Karpas-422 (cell line): ENCODE results near the gene AMTN. TPM values are rescaled to one million over a fixed set of nuclear protein-coding genes. Genes with fewer than 3 reads are reported as not detected.
A peak's percentile ranks its signal among the peaks of the same experiment; 100 is the strongest.
"Not testable (repeated sequence)": the region's sequence is repeated elsewhere in the genome, so short reads cannot be mapped to it uniquely, and the experiment has no call there.

ENCODE experiments used
- DNase-seq: peaks from one replicate; pipeline ENCODE4 v3.0.0-alpha.2; 2015
- H2AFZ ChIP-seq: fragments of 200-600 bp; sonication (generic); 2 replicates; pipeline ENCODE4 v1.6.1; 2014; ENCODE audit warnings: antibody characterized with exemption, low read length, mixed read lengths
- H3K27ac ChIP-seq: fragments of 200-600 bp; sonication (generic); 2 replicates; pipeline ENCODE4 v1.5.1; 2014; ENCODE audit warnings: mild to moderate bottlenecking, low read length, moderate library complexity
- H3K27me3 ChIP-seq: fragments of 200-600 bp; sonication (generic); 2 replicates; pipeline ENCODE4 v1.6.1; 2014; ENCODE audit warnings: low read length, mixed read lengths
- H3K36me3 ChIP-seq: fragments of 200-600 bp; sonication (generic); 2 replicates; pipeline ENCODE4 v1.6.1; 2014; ENCODE audit warnings: low read length, mixed read lengths; ENCODE audit not compliant: insufficient read depth
- H3K4me1 ChIP-seq: fragments of 200-600 bp; sonication (generic); 2 replicates; pipeline ENCODE4 v1.6.1; 2014; ENCODE audit warnings: mild to moderate bottlenecking, low read length, mixed read lengths
- H3K4me2 ChIP-seq: fragments of 200-600 bp; sonication (generic); 2 replicates; pipeline ENCODE4 v1.6.1; 2014; ENCODE audit warnings: low read length, low read depth, mild to moderate bottlenecking; ENCODE audit not compliant: poor library complexity, severe bottlenecking
- H3K4me3 ChIP-seq: fragments of 200-600 bp; sonication (generic); 2 replicates; pipeline ENCODE4 v1.5.1; 2014; ENCODE audit warnings: mild to moderate bottlenecking, antibody characterized with exemption, low read length, mixed read lengths
- H3K79me2 ChIP-seq: fragments of 200-600 bp; sonication (generic); 2 replicates; pipeline ENCODE4 v1.6.1; 2014; ENCODE audit warnings: mild to moderate bottlenecking, low read length, mixed read lengths
- H3K9ac ChIP-seq: fragments of 200-600 bp; sonication (generic); 2 replicates; pipeline ENCODE4 v1.6.0; 2014; ENCODE audit warnings: low read length
- H3K9me2 ChIP-seq: fragments of 200-600 bp; sonication (generic), shearing (Covaris generic); replicated peaks from 2 replicates; pipeline ENCODE4 v1.6.0; 2014; ENCODE audit warnings: mild to moderate bottlenecking, low read length, moderate library complexity; ENCODE audit not compliant: insufficient read depth
- H3K9me3 ChIP-seq: fragments of 300-700, 200-600 bp; sonication (generic); 2 replicates; pipeline ENCODE4 v1.6.1; 2014; ENCODE audit warnings: low read length, mixed read lengths
- H4K20me1 ChIP-seq: fragments of 200-600 bp; sonication (generic); 2 replicates; pipeline ENCODE4 v1.6.1; 2014; ENCODE audit warnings: mild to moderate bottlenecking, antibody characterized with exemption, low read length, low read depth; ENCODE audit not compliant: insufficient read depth
- total RNA-seq: library from RNA; depleted of rRNA; stranded (reverse); fragments of >200 nt; shearing (Covaris generic); gene quantifications from 2 replicates; pipeline ENCODE4 v1.2.3, GENCODE V29; 2014; ENCODE audit warnings: low replicate concordance

AMTN gene
- total RNA-seq, 1 experiment from 2014 or later = not detected

GRCh38 chr4:70533791-70534190 lies 15.4 kb downstream of the AMTN start:
- no peaks in the 10 kb centered on the region for H3K9me2 ChIP-seq
- no peak overlapping the region for H3K27ac ChIP-seq
- no peaks in the 10 kb centered on the region for H3K4me1 ChIP-seq
- H2AFZ ChIP-seq = no peak overlapping the region
- DNase-seq = no peak
- H3K9me3 ChIP-seq = no peaks in the 10 kb centered on the region
- no peaks in the 10 kb centered on the region for H3K27me3 ChIP-seq
- H3K9ac ChIP-seq = no peak overlapping the region
- H3K4me3 ChIP-seq = no peak overlapping the region
- H3K4me2 ChIP-seq = no peak overlapping the region
- no peaks in the 10 kb centered on the region for H3K36me3 ChIP-seq
- H4K20me1 ChIP-seq = no peaks in the 10 kb centered on the region
- no peaks in the 10 kb centered on the region for H3K79me2 ChIP-seq

GRCh38 chr4:70534886-70535285 lies 16.5 kb downstream of the AMTN start:
- not testable (repeated sequence) for H3K79me2 ChIP-seq, H2AFZ ChIP-seq, H3K27ac ChIP-seq, H3K9me3 ChIP-seq, H3K4me1 ChIP-seq, H3K9me2 ChIP-seq, H4K20me1 ChIP-seq, DNase-seq, H3K36me3 ChIP-seq, H3K27me3 ChIP-seq, H3K4me3 ChIP-seq, H3K4me2 ChIP-seq, H3K9ac ChIP-seq

GRCh38 chr4:70538869-70539268 lies 20.5 kb downstream of the AMTN start:
- no peak overlapping the region for H3K4me2 ChIP-seq
- no peaks in the 10 kb centered on the region for H3K9me3 ChIP-seq
- no peak overlapping the region for H3K9ac ChIP-seq
- H4K20me1 ChIP-seq = no peaks in the 10 kb centered on the region
- no peak overlapping the region for H3K4me3 ChIP-seq
- no peaks in the 10 kb centered on the region for H3K27me3 ChIP-seq
- H3K9me2 ChIP-seq = no peaks in the 10 kb centered on the region
- H3K27ac ChIP-seq = no peak overlapping the region
- H3K4me1 ChIP-seq = no peaks in the 10 kb centered on the region
- no peaks in the 10 kb centered on the region for H3K36me3 ChIP-seq
- no peak overlapping the region for H2AFZ ChIP-seq
- no peak for DNase-seq
- no peaks in the 10 kb centered on the region for H3K79me2 ChIP-seq

- H3K9ac ChIP-seq = no peak overlapping the region
- H3K79me2 ChIP-seq = no peaks in the 10 kb centered on the region
- no peak overlapping the region for H3K27ac ChIP-seq
- no peak overlapping the region for H3K4me3 ChIP-seq
- DNase-seq = peak; percentile 61
- H3K27me3 ChIP-seq = no peaks in the 10 kb centered on the region
- no peak overlapping the region for H3K4me2 ChIP-seq
- H2AFZ ChIP-seq = no peak overlapping the region
- no peaks in the 10 kb centered on the region for H3K9me3 ChIP-seq
- no peaks in the 10 kb centered on the region for H3K9me2 ChIP-seq
- no peaks in the 10 kb centered on the region for H3K36me3 ChIP-seq
- no peaks in the 10 kb centered on the region for H4K20me1 ChIP-seq
- H3K4me1 ChIP-seq = no peaks in the 10 kb centered on the region
Observed at GRCh38 chr4:70544279-70544868, 26.0 kb downstream of the AMTN start.

GRCh38 chr4:70556856-70557255 lies 38.5 kb downstream of the AMTN start:
- Histone ChIP-seq H3K4me2 (no peak overlapping the region), H3K9ac (no peak overlapping the region), H2AFZ (no peak overlapping the region), H3K27me3 (no peaks in the 10 kb centered on the region), H3K9me3 (no peaks in the 10 kb centered on the region), H3K79me2 (no peaks in the 10 kb centered on the region), H3K9me2 (no peaks in the 10 kb centered on the region), H3K36me3 (no peaks in the 10 kb centered on the region), H3K4me1 (peaks cover 2% of the 10 kb centered on the region), H3K4me3 (no peak overlapping the region), H3K27ac (no peak overlapping the region), H4K20me1 (no peaks in the 10 kb centered on the region)
- DNase-seq = no peak

GRCh38 chr4:70559211-70559830 lies 41.0 kb downstream of the AMTN start:
- no peaks in the 10 kb centered on the region for H3K9me2 ChIP-seq
- H3K36me3 ChIP-seq = no peaks in the 10 kb centered on the region
- peak; percentile 79 for DNase-seq
- H3K4me1 ChIP-seq = peaks cover 6% of the 10 kb centered on the region
- H3K27me3 ChIP-seq = no peaks in the 10 kb centered on the region
- H3K9me3 ChIP-seq = no peaks in the 10 kb centered on the region
- no peak overlapping the region for H3K4me2 ChIP-seq
- H3K4me3 ChIP-seq = no peak overlapping the region
- no peak overlapping the region for H3K9ac ChIP-seq
- no peaks in the 10 kb centered on the region for H3K79me2 ChIP-seq
- H4K20me1 ChIP-seq = no peaks in the 10 kb centered on the region
- H2AFZ ChIP-seq = no peak overlapping the region
- no peak overlapping the region for H3K27ac ChIP-seq

GRCh38 chr4:70559924-70560323 lies 41.6 kb downstream of the AMTN start:
- Histone ChIP-seq H3K4me1 (peaks cover 6% of the 10 kb centered on the region), H2AFZ (no peak overlapping the region), H3K9ac (no peak overlapping the region), H3K4me2 (no peak overlapping the region), H3K9me2 (no peaks in the 10 kb centered on the region), H3K36me3 (no peaks in the 10 kb centered on the region), H3K79me2 (no peaks in the 10 kb centered on the region), H3K27ac (no peak overlapping the region), H4K20me1 (no peaks in the 10 kb centered on the region), H3K9me3 (no peaks in the 10 kb centered on the region), H3K4me3 (no peak overlapping the region), H3K27me3 (no peaks in the 10 kb centered on the region)
- DNase-seq = no peak

- no peaks in the 10 kb centered on the region for H3K9me3 ChIP-seq
- H3K9ac ChIP-seq = no peak overlapping the region
- no peak for DNase-seq
- no peaks in the 10 kb centered on the region for H3K79me2 ChIP-seq
- no peaks in the 10 kb centered on the region for H3K36me3 ChIP-seq
- no peak overlapping the region for H3K27ac ChIP-seq
- no peaks in the 10 kb centered on the region for H3K27me3 ChIP-seq
- H2AFZ ChIP-seq = no peak overlapping the region
- no peak overlapping the region for H3K4me3 ChIP-seq
- peaks cover 6% of the 10 kb centered on the region for H3K4me1 ChIP-seq
- no peaks in the 10 kb centered on the region for H3K9me2 ChIP-seq
- no peak overlapping the region for H3K4me2 ChIP-seq
- no peaks in the 10 kb centered on the region for H4K20me1 ChIP-seq
Observed at GRCh38 chr4:70564033-70564432, 45.7 kb downstream of the AMTN start.
